GM12872 (cell line): ENCODE results near the gene CSNK1A1.

Experiments
- TF ChIP-seq, protein P1 (sequence below): IDR thresholded peaks from 3 replicates; pipeline ENCODE4 v1.5.1; 2011; ENCODE audit warnings: low read depth, mild to moderate bottlenecking, low read length, moderate library complexity; ENCODE audit not compliant: insufficient read depth

The CSNK1A1 gene

DNA sequence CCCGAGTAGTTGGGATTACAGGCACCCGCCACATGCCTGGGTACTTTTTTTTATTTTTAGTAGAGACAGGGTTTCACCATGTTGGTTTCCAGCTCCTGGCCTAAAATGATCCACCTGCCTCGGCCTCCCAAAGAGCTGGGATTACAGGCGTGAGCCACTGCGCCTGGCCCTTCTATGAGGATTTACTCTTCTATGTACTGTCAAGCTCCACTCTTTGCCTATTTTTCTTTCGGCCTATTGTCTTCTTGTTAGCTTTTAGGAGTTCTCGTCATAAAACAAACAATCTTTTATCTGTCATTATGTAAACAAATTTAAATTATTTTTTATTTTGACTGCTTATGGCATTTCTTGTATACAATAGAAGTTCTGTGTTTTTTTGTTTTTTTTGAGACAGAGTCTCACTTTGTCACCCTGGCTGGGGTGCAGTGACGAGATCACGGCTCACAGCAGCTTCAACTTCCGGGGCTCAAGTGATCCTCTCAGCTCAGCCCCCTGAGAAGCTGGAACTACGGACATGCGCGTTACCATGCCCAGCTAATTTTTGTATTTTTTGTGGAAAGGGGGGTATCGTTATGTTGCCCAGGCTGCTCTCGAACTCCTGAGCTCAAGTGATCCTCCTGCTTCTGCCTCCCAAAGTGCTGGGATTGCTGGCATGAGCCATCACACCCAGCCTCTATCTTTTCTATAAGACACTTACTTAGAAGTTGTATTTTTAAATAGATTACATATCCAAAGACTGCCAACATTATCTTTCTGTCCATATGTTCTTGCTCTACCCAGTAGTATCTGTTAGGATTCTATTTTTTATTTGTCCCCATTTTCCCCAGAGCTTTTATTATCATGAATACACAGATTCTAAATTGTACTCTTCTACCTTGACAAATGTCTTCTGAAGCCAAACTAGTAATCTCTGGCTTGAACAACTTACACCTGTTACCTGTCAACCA is 29.2 kb downstream of the CSNK1A1 start:
- TF ChIP-seq, protein P1, sequence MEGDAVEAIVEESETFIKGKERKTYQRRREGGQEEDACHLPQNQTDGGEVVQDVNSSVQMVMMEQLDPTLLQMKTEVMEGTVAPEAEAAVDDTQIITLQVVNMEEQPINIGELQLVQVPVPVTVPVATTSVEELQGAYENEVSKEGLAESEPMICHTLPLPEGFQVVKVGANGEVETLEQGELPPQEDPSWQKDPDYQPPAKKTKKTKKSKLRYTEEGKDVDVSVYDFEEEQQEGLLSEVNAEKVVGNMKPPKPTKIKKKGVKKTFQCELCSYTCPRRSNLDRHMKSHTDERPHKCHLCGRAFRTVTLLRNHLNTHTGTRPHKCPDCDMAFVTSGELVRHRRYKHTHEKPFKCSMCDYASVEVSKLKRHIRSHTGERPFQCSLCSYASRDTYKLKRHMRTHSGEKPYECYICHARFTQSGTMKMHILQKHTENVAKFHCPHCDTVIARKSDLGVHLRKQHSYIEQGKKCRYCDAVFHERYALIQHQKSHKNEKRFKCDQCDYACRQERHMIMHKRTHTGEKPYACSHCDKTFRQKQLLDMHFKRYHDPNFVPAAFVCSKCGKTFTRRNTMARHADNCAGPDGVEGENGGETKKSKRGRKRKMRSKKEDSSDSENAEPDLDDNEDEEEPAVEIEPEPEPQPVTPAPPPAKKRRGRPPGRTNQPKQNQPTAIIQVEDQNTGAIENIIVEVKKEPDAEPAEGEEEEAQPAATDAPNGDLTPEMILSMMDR: no peak

DNA sequence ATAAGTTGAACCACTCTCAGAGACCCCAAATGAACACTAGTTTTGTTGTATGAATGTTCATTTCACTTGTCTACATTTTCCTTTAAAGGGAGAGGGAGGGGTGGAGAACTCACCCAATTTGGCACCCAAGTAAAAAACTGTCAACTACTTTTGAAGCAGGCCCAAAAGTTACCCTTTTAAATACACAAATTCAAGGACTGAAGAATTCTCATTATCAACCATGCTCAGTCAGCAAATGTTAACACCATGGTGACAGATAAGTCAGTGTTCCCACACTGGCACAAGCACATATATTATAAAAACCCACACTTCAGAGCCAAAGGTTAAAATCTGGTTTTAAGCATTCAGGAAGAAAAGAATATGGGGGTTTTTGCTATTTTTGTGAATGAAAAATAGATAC is 31.6 kb downstream of the CSNK1A1 start:
- TF ChIP-seq, protein P1: no peak

DNA sequence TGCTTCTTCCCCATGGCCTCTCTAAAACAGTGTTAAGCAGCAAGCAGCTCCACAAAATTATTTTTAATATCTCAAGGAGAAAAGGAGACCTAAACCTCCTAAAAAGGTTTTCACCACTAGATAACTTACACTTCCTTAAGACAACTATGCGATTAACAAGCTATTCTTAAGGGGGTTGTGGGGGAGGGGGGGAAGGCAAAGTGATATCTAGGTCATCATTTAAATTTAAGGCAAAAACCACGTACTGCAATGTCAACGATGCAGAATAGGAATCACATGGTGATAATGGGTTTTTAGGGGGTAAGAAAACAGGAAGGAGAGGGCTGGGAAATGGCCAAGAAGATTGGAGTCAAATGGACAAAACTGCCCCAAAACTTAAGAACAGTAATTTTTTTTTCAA is 32.6 kb downstream of the CSNK1A1 start:
- TF ChIP-seq, protein P1: no peak

DNA sequence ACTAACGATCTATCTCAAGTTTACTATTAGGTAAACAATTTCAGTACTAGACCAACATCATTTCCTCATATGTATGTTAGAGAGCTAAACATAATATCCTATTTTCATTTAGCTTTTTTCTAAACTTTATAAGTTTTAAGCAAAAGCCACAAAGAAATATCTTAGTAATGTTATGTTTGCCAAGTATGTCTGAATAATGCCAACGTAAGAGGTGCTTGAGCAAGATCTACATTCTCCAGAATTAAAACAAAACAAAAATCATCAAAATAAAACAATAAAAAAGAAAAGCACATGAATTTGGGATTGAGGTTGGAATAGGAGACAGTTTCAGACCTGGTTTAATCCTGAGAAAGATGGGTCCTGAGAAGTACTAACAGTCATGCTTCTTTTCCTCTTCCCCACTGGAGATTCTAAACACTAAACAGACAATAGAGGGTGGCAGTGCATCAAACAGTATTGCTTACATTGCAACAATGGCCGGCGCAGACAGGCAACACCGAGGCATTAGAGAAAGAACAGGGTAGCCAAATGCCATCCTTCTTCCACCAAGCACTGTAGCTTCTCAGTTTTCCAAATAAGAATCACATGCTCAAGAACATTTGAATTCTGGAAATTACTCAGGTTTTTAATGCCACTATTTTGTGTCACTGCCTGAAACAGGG is 33.6 kb downstream of the CSNK1A1 start:
- TF ChIP-seq, protein P1: no peak

DNA sequence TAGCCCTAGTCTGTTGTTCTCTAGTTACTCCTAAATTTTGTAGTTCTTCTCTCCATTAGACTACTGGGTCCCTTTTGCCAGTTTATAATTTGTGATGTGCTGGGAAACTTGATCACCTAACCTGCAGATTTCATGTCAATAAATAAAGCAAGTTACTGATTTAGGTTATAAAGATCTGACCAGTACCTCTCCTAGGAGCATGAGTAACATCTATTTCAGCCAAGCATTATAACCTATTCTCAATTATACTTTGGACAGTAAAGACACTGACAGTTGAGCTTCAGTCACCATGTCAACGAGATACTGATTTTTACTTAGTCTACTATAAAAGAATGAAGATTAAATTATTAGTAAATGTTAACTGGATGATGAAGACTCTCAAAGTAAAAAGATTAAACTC is 36.7 kb downstream of the CSNK1A1 start:
- TF ChIP-seq, protein P1: no peak

DNA sequence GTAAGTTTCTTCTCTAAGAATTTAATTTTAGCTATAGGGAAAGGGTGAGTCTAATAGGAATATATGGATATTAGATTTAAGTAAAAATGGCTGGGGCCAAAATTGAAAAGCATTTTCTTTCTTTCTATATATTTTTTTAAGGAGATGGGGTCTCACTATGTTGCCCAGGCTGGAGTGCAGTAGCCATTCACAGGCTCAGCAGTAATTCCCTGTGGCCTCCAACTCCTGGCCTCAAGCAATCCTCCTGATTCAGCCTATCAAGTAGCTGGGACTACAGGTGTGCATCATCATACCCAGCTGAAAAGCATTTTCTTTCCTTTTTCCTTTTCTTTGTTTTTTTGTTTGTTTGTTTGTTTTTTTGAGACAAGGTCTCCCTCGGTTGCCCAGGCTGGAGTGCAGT is 41.1 kb downstream of the CSNK1A1 start:
- TF ChIP-seq, protein P1: no peak

DNA sequence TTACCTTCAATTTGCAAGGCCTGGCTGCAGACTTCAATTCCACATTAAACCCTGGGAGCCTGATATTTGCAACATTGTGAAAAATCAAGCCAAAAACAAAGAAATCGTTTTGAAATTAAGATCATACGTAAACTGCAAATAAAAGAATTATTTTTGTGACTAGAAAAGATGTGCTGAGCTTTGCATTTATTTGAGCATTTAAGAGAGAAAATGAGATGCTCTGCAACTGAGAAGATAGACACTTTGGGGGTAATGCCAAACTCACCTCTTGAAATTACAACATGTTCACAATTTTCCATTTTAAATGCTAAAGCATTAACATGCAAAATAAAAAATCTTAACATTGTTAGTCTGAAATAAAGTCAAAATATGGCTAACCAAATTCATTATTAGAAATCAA is 46.6 kb downstream of the CSNK1A1 start:
- TF ChIP-seq, protein P1: no peak
